ENCODE data around the gene GIMAP4.
A peak's percentile ranks its signal among the peaks of the same experiment; 100 is the strongest.
"Not testable (repeated sequence)": the region's sequence is repeated elsewhere in the genome, so short reads cannot be mapped to it uniquely, and the experiment has no call there.

The GIMAP4 gene

DNA sequence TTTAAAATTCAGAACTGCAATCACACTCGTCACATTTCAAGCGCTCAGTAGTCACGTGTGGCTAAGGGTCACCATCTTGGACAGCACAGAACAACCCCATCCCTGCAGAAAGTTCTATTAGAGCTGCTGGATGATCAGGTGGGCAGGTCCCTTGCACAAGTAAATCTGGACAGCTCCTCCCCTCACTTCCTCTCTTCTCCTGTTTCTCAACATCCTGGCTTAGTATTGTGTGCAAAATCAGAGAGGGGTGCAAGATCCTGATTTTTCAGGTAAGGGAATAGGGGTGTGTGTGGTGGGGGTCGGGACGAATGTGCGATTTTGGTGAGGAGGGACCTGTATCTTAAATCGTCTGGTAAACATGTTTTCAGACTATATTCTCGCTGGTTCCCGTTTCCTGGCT, at the start of gene GIMAP4:
Gene GIMAP4, plus strand, starts transcription at position 222 of the 400 bp plus-strand sequence. CDS start 2,512 bp downstream, outside the sequence.
- peak; percentile 7 for DNase-seq

DNA sequence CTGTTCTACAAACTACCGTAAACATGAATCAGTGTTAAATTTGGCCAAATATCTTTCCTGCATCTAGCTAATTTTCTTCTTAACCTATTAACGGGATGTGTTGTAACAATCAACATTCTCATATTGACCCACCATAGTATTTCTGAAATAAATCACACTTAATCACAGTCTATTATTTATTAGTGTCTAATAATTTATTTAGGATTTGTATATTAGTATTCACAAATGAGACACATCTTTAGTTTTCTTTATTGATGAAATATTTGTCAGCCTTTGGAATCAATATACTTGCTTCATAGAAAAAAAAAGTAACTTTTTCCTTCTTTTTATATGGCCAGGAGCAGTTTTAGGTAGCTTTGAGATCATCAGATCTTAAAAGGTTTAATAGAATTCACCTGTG, 47.9 kb upstream of the GIMAP4 start:
- no peak for DNase-seq

DNA sequence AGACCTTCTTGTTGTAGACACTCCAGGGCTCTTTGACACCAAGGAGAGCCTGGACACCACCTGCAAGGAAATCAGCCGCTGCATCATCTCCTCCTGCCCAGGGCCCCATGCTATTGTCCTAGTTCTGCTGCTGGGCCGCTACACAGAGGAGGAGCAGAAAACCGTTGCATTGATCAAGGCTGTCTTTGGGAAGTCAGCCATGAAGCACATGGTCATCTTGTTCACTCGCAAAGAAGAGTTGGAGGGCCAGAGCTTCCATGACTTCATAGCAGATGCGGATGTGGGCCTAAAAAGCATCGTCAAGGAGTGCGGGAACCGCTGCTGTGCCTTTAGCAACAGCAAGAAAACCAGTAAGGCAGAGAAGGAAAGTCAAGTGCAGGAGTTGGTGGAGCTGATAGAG, 47.0 kb upstream of the GIMAP4 start:
- no peak for DNase-seq

DNA sequence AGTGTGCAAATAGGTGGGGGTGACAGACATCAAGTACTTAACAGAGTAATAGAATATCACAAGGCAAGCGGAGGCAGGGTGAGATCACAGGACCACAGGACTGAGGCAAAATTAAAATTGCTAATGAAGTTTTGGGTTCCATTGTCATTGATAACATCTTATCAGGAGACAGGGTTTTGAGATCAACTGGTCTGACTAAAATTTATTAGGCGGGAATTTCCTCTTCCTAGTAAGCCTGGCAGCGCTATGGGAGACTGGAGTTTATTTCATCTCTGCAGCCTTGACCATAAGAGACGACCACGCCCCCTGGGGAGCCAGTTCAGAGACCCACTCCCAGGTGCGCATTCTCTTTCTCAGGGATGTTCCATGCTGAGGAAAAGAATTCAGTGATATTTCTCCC, 44.3 kb upstream of the GIMAP4 start:
- DNase-seq = not testable (repeated sequence)

DNA sequence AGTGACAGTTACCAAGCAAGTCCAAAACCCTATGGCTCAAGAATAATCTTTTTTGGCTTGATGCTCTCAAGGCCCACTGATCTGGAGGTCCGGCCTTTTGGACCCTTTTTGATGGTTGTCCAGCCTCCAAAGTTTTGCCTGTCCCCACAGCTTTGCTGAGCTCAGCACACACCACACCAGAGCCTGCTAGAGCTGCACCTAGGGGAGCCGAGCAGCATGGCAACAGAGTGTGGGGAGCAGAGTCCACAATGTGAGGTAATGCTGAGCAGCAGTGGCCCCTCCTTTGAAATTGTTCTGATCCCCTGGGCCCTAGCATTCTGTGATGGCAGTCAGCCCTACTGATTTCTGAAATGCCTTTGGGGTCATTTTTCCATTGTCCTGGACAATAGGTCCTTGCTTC, 43.2 kb upstream of the GIMAP4 start:
- no peak for DNase-seq

DNA sequence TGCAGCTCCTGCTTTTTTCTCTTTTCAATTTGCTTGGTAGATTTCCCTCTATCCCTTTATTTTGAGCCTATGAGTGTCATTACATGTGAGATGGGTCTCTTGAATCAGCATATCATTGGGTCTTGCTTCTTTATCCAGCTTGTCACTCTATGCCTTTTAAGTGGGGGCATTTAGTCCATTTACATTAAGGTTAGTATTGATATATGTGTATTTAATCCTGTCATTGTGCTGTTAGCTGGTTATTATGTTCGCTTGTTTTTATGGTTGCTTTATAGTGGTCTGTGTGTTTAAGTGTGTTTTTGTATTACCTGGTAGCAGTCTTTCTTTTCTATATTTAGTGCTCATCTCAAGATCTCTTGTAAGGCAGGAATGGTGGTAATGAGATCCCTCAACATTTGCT, 35.5 kb upstream of the GIMAP4 start:
- DNase-seq = no peak

DNA sequence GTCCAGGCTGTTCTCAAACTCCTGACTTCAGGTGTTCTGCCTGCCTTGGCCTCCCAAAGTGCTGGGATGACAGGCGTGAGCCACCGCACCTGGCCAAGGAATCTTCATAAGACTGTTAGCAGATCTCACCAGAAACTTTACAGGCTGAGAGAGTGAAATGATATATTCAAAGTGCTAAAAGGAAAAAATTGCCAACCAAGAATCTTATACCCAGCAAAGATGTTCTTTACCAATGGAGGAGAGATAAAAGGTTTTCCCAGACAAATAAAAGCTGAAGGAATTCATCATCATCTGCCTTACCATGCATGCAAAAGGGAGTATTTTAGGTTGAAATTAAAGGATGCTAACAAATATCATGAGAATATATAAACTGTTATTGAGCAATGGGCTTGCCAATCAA, 28.9 kb upstream of the GIMAP4 start:
- DNase-seq = no peak

DNA sequence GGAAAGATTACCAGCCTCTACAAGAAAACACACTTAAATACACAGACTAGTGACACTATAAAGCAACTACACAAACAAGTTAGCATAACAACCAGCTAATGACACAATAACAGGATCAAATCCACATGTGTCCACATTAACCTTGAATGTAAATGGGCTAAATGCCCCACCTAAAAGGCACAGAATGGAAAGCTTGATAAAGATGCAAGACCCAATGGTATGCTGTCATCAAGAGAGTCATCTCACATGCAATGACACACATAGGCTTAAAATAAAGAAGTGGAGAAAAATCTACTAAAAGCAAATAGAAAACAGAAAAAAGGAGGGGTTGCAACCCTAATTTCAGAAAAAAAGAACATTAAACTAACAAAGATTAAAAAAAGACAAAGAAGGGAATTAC, 14.0 kb upstream of the GIMAP4 start:
- DNase-seq = no peak

DNA sequence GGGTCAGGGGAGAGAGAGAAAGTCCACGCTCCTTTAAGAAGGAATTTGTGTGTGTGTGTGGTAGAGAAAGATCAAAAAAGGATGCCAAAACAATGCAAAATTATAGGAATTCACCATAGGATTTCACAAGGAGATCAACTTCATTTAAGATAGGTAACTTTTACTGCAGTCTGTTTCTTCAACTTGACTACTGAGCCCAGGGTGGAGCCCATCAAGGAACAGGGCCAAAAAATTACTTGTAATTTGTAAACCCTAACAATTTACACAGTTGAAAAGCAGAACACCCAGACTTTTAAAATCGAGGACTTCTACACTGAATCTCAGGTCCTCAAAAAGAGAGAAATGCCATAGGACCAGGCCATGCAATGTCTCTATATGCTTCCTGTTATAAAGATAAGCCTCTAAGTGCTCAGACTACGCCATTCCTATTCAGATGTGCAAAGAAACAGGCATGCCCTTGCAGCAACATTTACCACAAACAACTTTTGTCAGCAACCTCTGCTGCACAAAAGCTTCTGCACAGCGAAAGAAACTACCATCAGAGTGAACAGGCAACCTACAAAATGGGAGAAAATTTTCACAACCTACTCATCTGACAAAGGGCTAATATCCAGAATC, 10.6 kb upstream of the GIMAP4 start:
- no peak for DNase-seq

DNA sequence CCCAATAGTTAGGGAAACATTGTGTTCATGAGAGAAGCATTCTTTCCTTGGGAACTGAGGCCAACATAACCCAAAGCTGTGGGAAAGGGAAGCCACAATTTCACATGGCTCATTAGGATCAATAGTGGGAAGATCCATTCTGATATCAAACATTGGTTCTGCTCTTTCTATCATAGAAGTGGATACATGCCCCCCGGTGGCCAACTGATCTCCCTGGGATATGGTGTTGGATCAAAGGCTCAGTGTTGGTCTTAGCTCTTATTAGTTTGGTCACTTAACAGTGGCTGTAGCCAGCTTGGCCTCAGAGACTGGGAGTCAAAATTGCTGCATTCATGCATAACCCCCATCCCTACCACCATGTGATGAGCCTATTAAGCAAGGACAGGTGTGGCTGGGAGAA, 6.7 kb upstream of the GIMAP4 start:
- DNase-seq = no peak

DNA sequence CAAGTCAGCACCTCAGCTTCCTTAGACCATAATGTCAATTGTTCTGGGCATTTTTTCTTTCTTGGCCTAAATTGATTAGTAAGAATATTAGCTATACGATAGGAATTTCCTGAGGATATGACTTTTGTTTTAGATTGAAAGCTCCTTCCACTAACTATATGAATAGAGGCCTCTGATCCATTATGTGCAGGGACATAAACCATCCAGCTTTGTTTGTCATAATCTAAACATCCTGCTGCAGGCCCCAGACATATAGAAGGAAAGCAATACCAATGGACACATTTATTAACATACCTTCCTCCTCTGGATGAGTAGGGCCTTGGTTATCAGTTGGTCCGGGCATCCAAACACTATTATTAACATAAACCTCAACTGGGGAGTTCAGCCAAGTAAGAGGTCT, 4.3 kb upstream of the GIMAP4 start:
- DNase-seq = no peak

DNA sequence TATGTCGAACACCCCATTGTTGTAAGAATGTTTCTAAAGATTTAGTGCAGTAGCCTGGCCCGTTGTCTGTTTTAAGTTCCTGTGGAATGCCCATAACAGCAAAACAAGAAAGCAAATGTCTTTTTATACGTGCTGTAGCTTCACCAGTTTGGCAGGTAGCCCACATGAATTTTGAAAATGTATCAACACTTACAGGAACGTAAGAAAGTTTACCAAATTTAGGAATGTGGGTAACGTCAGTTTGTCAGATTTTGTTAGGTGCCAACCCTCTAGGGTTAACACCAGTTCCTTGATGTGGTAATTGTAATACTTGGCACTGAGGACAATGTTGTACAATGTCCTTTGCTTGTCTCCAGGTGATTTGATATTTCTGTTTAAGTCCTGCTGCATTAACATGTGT, 3.2 kb upstream of the GIMAP4 start:
- DNase-seq = no peak

DNA sequence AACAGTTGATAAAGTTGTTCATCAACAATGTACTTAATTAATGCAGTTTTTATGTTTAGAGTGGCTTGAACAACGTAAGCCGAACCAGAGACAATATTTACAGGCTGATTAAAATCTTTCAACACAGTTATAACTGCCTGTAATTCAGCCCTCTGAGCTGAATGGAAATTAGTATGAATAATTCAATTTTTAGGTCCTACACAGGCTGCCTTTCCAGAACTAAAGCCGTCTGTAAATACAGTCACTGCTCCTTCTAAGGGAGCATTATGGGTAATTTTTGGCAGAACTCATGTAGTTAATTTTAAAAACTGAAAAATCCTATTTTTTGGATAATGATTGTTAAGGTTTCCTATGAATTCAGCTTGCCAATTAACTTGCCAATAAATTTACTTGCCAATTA, 2.6 kb upstream of the GIMAP4 start:
- DNase-seq = no peak

DNA sequence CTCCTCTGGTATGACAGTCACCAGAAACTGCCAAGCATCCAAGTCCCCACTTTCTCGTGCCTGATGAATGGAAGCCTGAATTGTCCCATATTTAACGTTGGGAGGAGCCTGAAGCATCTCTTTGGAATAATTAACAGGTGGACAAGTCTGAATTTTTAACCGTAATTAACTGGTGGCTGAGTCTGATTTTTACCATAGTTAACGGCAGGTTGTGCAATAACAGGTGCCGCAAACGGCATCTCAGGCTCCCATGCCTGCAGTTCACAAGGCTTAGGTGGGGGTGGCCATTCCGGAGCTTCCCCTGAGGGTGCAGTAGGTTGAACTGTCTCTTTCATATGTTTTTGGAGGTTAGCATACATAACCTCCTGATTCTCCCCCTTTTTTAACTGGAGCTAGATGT, 2.0 kb upstream of the GIMAP4 start:
- no peak for DNase-seq

DNA sequence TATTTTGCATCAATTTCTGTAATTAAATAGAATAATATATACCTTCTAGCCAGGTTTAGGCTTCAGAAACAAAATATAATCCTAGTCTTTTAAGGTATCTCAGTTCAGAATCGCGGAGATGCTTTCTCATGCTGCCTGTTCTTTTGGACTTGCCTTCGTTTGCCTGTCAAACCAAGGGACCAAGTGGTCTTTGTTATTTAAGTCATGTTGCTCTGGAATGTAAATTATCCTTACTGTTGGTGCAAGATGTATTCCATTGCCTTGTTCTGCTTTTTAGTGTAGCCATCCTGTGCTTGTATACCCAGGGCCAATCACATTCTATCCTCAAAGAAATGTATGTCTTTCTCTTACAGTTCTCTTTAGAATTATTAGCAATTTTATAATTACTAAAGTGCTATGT, 1.1 kb upstream of the GIMAP4 start:
- no peak for DNase-seq

DNA sequence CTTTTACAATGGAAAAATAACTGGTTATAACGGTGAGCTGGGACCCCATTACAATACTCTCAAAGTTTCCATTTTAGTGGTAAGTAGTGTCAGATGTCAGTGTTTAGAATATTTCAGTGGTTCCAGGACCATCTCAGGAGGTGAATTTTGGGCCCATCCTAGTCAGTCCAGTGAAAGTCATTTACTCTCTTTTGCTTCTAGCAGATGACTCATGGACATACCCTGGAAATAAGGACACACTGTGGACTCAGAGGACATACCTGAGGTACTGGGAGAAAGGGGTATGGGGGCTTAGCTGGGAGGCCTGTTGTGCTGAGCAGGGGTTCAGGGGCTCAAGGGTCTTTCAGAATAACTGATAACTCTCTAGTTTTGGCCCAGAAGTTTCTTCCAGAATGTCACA, 618 bp upstream of the GIMAP4 start:
- no peak for DNase-seq

DNA sequence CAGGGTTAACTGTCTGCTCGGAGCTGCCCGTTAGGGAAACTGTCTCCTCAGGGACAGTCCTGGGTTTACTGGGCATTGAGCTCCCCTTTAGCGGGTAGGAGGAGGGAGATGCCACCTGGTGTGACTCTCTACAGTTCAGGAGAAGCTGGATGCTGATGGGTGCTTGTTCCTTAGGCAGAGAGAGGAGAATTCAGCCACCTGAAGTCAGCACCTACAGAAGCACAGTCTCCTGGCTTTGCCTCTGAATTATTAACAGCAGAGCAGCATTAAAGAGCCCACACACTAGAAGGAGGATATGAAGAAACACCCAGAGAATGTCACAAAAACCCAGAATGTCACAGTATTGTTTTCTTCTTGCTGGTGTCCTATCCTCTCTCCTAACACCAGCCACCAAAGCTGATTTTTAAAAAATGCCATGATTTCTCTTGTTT, 696 bp downstream of the GIMAP4 start:
- no peak for DNase-seq

DNA sequence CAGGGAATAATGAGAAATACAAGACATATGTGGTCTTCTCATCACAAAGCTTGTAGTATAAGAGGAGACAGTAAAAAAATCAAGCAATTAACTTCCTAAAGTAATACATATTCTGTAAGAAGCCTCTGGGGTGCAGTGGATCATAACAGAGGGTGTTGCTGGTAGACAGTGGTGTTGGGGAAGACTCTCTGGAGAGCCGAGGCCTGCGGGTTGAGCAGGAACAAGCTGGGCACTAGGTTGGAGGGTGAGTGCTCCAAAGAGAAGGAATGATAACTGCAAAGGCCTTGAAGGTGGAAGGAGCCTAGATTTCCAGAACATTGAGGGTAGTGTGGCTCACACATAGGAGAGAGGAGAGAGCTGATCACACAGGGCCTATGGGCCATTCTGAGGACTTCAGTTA, 1.5 kb downstream of the GIMAP4 start:
- DNase-seq = no peak

DNA sequence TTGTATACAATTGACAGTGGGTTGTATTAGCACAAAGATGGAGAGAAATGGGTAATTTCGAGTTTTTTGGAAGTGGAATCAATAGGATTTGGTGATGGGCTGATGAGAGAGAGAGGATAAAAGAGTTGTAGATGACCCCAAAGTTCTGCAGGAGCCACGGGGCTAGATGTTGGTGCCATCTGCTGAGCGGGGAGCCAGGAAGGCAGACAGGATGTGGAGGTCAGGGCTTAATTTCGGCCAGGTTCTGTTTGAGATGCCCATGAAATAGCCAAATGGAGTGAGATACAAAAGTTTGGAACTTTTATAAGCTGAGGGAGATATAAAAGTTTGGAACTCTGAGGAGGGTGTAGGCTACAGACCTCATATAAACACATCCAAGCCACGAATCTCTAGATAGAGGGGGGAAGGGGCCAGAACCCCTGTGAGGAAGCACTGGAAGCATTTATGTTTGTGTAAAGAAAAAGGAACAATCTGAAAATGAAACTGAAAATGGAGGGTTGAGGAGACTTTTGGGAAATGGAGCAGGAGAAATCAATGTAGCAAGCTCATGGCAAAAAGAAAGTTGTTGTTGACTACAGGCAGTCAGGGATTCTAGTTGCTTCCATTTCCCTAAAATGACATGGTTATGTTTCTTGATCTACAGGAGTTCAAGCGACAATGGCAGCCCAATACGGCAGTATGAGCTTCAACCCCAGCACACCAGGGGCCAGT, 2.2 kb downstream of the GIMAP4 start:
- DNase-seq = no peak

DNA sequence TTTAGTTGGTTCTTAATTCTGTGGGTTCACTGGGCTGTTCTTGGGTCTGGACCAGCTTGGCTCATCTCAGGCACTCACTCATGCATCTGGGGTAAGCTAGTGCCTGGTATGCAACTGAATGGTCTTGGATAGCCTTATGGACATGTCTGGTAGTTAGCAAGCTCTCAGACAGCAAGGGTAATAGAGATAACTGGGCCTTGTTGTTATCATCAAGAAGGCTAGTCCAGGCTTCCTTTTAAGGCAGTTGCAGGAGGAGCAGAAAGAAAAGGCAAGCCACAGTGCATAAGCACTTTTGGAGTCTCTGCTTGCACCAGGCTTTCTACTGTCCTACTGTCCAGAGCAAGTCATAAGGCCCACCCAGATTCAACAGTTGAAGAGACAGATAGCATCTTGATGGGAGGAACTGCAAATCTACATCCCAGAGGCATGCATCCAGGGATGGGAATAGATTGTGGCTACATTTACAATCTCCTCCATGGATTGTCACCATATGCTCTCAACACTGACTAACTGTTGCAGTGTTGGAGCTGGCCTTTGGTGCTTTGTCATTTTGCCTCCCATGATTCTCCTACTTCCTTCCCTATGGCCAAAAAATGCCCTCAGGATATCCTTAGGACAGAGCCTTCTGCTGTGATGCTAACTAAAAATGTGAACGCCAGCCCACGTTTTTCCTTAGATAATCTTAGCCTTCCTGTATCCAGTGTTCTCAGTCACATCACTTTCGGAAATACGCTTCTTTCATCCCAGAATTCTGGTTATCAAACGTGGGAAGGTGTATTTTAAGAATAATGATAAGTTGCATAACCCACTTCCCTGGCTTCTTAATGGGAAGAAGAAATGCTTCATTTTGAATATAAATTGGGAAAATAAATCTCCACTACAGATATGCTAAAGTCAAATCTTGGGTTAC, 3.6 kb downstream of the GIMAP4 start:
- DNase-seq = no peak

DNA sequence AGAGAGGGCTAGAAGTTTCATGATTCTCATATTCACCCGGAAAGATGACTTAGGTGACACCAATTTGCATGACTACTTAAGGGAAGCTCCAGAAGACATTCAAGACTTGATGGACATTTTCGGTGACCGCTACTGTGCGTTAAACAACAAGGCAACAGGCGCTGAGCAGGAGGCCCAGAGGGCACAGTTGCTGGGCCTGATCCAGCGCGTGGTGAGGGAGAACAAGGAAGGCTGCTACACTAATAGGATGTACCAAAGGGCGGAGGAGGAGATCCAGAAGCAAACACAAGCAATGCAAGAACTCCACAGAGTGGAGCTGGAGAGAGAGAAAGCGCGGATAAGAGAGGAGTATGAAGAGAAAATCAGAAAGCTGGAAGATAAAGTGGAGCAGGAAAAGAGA, 5.3 kb downstream of the GIMAP4 start:
- no peak for DNase-seq

DNA sequence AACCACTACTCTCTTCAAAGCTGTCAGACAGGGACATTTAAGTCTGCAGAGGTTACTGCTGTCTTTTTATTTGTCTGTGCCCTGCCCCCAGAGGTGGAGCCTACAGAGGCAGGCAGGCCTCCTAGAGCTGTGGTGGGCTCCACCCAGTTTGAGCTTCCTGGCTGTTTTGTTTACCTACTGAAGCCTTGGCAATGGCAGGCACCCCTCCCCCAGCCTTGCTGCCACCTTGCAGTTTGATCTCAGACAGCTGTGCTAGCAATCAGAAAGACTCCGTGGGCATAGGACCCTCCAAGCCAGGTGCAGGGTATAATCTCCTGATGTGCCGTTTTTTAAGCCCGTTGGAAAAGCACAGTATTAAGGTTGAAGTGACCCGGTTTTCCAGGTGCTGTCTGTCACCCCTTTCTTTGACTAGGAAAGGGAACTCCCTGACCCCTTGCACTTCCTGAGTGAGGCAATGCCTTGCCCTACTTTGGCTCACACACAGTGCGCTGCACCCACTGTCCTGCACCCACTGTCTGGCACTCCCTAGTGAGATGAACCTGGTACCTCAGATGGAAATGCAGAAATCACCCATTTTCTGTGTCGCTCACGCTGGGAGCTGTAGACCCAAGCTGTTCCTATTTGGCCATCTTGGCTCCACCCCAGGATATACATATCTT, 12.9 kb downstream of the GIMAP4 start:
- DNase-seq = not testable (repeated sequence)
